GM12891 (cell line): Measurements from ENCODE around the gene PDE10A.

Experiments
- POLR2A ChIP-seq: IDR thresholded peaks from 2 replicates; pipeline ENCODE4 v1.6.1; 2011; ENCODE audit warnings: low read depth, low read length, control low read depth
- POLR2AphosphoS5 ChIP-seq: IDR thresholded peaks from 2 replicates; pipeline ENCODE4 v1.6.1; 2011; ENCODE audit warnings: low read depth, low read length, control low read depth
- POU2F2 ChIP-seq: IDR thresholded peaks from 2 replicates; pipeline ENCODE4 v1.6.1; 2011; ENCODE audit warnings: low read depth, mild to moderate bottlenecking, control low read depth, low read length, moderate library complexity
- SPI1 ChIP-seq: IDR thresholded peaks from 2 replicates; pipeline ENCODE4 v1.6.1; 2011; ENCODE audit warnings: low read depth, low read length, control low read depth
- TAF1 ChIP-seq: IDR thresholded peaks from 2 replicates; pipeline ENCODE4 v1.6.1; 2011; ENCODE audit warnings: low read depth, low read length, control low read depth

DNA sequence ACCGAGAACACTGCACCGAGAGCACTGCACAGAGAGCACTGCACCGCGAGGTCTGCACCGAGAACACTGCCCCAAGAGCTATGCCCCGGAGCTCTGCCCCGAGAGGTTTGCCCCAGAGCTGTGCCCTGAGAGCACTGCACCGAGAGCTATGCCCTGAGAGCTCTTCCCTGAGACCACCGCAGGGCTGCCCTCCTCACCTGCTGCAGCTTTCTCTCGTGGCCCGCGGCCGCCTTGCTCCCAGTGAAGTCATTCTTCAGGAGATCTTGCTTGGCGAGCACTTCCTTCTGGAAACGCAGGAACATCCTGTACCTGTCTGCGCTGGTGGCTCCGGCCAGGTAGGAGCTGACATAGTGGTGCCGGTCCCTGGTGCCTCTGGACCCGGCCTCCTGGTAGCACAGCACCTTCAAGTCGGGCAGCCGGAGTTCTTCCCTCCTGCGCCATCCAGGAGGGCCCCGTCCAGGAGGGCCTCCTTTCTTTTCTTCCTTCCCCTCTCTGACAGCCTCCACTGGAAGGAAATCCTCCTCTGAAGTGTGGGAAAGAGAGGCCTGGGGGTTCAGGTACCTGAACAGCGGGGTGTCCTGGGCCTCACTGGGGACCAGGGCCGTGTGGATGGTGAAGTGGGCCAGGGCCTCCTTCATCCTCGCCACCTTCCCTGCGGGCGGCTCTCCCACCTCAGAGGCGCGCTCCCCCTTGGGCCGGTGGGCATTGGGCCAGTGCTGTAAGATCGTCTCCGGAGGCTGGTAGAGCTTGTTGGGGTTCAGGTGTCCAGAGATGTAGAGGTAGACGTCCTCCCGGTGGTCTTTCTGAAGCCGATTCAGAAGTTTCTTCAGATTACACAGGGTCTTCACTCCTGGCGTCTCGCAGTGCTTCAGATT, 361.4 kb downstream of the PDE10A start:
- TF ChIP-seq POU2F2: no peak
- TF ChIP-seq POLR2A: no peak
- TF ChIP-seq TAF1: no peak
- TF ChIP-seq SPI1: no peak
- no peak for TF ChIP-seq POLR2AphosphoS5
